G401.6 (cell line): ENCODE measurements around the gene NCOA7.

Experiments
- FAIRE-seq: peaks from 2 replicates; lab custom pipeline; 2012; peaks lifted over from hg19 to GRCh38; lab: Jason Lieb, UNC

NCOA7 gene

DNA sequence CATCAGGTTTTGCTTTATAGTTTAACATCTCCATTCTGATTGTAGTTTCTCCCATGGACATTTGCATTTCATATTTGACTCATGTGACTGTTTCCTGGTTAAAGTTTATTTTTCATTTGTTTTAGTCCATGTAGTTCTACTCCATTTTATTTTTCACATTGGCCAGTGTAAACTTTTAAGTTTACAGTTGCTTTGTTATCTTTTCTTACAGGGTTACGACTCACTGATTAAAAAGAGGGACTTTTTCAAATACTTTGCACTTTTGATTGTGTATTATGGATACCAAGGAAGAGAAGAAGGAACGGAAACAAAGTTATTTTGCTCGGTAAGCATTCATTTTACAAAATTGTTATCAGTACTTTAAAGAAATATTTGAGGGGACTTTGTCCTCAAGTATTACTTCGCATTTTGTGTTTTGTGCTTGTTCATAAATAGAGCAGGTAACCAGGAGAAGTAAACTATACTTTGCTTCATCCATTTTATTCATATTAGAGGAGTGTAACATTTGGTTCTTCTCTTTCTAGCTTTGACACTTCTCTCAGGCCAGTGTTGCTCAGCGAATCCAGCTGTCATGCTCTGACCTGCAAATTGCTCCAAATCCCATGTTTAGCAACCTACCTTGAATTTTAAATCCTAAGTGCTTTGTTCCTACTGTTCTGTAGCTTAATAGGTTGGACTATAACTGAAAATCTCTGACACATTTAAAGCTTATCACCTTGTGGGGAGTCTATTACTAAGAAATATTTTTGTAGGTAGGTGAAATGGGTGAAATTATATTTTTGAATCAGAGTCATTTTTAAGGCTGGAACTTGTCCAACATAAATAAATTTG is 24.5 kb downstream of the NCOA7 start:
- FAIRE-seq = no peak

DNA sequence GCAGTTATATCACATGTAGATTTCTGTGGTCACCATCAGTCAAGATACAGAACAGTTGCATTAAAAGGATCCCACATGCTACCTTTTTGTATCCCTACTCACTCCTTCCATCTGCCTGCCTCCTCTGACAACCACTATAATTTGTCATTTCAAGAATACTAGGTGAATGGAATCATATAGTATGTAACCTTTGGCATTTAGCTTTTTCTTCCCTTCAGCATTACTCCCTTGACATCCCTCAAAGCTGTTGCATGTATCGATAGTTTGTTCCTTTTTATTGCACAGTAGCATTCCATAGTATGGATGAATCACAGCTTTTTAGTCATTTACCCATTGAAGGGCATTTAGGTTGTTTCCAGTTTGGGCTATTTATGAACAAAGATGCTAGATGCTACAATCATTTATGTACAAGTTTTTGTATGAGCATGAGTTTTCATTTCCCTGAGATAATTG is 26.1 kb downstream of the NCOA7 start:
- FAIRE-seq = no peak

DNA sequence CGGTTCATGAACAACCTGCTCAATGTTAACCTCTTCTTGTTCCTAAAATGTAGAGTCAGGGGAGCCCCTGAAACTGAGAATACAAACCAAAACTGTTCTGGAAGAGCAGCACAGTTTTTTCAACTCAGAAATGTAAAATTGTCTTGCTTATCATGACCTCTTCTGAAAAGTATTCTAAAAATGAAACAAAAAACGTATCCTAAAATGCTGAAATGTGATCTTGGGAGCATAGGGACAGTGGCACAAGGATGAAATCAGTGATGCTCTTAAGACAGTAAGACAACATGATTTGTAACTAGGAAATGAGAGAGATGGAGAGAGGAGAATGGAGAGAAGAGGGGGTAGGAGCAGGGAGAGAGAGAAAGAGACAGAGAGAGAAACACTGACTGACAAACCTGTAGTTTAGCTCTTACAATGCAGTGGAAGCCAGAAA is 27.5 kb downstream of the NCOA7 start:
- no peak for FAIRE-seq

- FAIRE-seq = no peak
These were observed 28.1 kb downstream of the NCOA7 start for GRCh38 chr6:125818772-125819260.

GRCh38 chr6:125819535-125820326 is 29.0 kb downstream of the NCOA7 start:
- FAIRE-seq = no peak

GRCh38 chr6:125821825-125822281 is 31.1 kb downstream of the NCOA7 start:
- no peak for FAIRE-seq

GRCh38 chr6:125823180-125823579 is 32.4 kb downstream of the NCOA7 start:
- no peak for FAIRE-seq

GRCh38 chr6:125824946-125825771 is 34.4 kb downstream of the NCOA7 start:
- no peak for FAIRE-seq

GRCh38 chr6:125826695-125827463 is 36.1 kb downstream of the NCOA7 start:
- no peak for FAIRE-seq

- FAIRE-seq = no peak
These were observed 37.1 kb downstream of the NCOA7 start for GRCh38 chr6:125827788-125828320.

DNA sequence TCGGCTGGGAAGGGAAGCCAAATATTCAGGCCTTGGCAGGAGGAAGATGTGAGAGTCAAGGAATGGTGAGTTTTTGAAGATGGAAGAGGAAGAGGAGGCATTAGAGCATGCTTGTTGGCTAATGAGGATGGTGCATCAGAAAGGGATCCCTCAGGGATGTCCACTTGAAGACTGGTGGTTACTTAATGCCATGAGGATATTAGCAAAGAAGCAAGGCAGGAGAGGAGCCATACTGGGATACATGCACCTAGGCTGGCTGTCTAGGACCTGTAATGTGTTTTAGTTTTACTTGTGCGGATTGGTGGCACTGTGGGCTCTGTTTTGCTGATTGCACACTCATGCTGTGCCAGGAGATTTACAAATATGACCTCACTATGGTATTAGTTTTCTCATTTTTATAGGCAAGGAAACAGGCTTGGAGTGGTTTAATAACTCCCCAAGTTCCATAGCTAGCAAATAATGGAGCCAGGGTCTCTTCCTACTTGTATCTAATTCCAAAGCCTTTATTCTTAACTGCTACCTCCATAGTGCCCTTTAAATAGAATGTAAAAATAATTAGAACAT is 37.8 kb downstream of the NCOA7 start:
- FAIRE-seq = no peak

- no peak for FAIRE-seq
These were observed 38.7 kb downstream of the NCOA7 start for GRCh38 chr6:125829433-125829832.

DNA sequence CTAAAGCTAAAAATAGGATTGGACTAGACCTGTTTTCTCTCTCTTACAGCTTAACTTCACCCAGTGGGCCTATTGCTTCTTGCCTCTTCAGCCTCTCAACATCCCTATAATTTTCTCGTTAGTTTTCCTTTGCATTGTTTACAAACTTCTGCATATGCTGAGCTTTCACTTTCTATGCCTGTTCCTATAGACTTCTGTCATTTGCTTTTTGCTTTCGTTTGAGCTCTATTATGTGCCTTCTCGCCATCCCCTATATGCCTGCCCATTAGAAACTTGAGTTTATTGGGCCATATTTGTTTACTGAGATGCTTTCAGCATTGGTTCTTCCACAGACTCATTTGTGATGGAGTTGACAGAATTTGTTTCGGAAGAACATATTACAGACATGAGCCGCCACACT is 40.9 kb downstream of the NCOA7 start:
- no peak for FAIRE-seq

- FAIRE-seq = no peak
These were observed 41.8 kb downstream of the NCOA7 start for GRCh38 chr6:125832391-125833117.

DNA sequence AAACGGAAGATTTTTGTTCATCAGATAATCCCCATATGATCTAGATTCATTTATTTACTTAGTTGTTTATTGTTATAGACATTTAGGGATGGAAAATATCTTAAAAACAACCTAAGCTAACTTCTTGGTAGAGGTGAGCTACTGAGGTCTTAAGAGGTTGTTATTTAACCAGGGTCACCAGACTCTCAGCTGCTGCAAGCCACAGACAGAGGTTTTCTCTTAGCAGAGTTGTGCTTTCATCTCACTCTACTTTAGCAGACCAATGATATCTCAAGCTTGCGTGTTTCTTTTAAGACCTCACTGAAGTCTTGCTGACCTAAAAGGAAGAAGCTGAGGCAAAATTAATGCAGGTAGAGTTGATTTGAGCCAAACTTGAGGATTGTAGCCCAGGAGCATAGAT is 43.6 kb downstream of the NCOA7 start:
- FAIRE-seq = no peak

DNA sequence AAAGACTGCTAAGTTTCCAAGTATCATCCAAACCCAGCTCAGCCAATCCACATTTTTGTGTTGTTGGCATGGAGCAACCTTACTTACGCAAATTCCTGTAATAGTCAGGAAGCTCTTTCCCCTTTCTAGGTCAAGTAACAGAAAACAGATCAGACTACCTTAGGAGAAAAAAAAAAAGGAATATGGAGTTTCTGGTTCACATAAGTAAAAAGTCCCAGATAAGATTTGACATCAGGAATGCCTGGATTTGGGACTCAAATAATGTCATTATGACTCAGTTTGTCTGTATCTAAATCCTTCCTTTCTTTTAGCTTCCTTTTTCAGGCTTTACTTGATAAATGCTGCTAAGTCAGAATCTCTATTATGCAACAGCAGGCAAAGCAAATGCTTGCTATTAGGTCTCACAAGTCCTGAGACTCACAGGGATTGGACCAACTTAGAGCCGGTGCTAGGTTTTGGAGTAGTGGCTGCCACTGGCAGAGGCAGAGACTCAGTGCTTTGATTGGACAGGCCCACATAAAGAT is 44.5 kb downstream of the NCOA7 start:
- FAIRE-seq = no peak

GRCh38 chr6:125836466-125836865 is 45.7 kb downstream of the NCOA7 start:
- FAIRE-seq = no peak

DNA sequence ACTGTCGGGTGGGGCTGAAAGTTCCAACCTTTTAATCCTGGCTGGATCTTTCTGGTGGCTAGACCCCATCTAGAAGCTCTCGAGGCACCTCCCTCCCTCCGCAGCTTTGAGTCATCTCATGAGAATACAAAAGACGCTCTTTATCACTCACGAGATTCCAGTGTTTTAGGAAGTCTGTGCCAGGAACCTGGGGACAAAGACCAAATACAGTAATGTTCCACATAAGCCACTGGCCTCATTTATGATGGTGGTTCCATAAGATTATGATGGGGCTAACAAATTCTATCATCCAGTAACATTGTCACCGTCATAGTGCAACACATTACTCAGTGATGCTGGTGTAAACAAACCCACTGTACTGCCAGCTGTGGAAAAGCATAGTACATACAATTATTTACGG is 48.7 kb downstream of the NCOA7 start:
- FAIRE-seq = no peak

- peak; percentile 74 for FAIRE-seq
These were observed 49.1 kb downstream of the NCOA7 start for GRCh38 chr6:125839879-125840278.
